Adrenal gland (tissue), 19 donors: Measurements from ENCODE around the gene TRIM47. TPM values are rescaled to one million over a fixed set of nuclear protein-coding genes. Genes with fewer than 3 reads are reported as not detected.

Source experiments
- DNase-seq, 7 donors: peaks; one replicate each; pipeline ENCODE4 v3.0.0-alpha.2; 2019 to 2020
- H3K27ac ChIP-seq, 5 donors: fragments of 200-600 bp; sonication (generic) in 4 of 5; 1 replicate in 3 of 5; 2 replicates in 2 of 5; pipeline versions ENCODE4 v1.5.1 to v1.8.0; 2016 to 2020; ENCODE audit warnings: mild to moderate bottlenecking in 1 of 5
- H3K27me3 ChIP-seq: fragments of 200-600 bp; 2 replicates; pipeline ENCODE4 v1.8.0; 2021
- H3K36me3 ChIP-seq, 2 donors: fragments of 200-600 bp; replicated peaks in 1 of 2; 1 replicate in 1 of 2; 2 replicates in 1 of 2; pipeline versions ENCODE4 v1.5.1 to v1.8.0; 2018 to 2022
- H3K4me1 ChIP-seq, 2 donors: fragments of 200-600 bp; replicated peaks in 1 of 2; 1 replicate in 1 of 2; 2 replicates in 1 of 2; pipeline versions ENCODE4 v1.5.1 to v1.8.0; 2018 to 2021
- H3K4me3 ChIP-seq, 4 donors: fragments of 200-600 bp; sonication (generic) in 3 of 4; one replicate each; pipeline ENCODE4 v1.5.1; 2016 to 2018
- H3K9me3 ChIP-seq, 3 donors: fragments of 200-600 bp; sonication (generic) in 1 of 3; replicated peaks in 1 of 3; 1 replicate in 2 of 3; 2 replicates in 1 of 3; pipeline versions ENCODE4 v1.5.1 to v1.8.0; 2016 to 2021
- CTCF ChIP-seq, 6 experiments: fragments of 450-650 bp in 4 of 6; fragments of 200-600 bp in 2 of 6; sonication (generic) in 1 of 6; IDR thresholded peaks; 1 replicate in 5 of 6; 2 replicates in 1 of 6; pipeline versions ENCODE4 v1.5.1 to v1.8.0; 2016 to 2021; ENCODE audit warnings: antibody characterized with exemption in 6 of 6, mild to moderate bottlenecking in 2 of 6, moderate library complexity in 1 of 6
- POLR2A ChIP-seq, 2 donors: fragments of 450-650 bp; IDR thresholded peaks; one replicate each; pipeline ENCODE4 v1.6.1; 2017; ENCODE audit warnings: antibody characterized with exemption in 2 of 2, mild to moderate bottlenecking in 2 of 2, moderate library complexity in 1 of 2
- WGBS, 4 donors: extraction: QIAGEN DNeasy Blood & Tissue Kit in 2 of 4; methylation state at CpG; one replicate each; pipeline versions ENCODE4 v1.1.5 to v1.1.7; 2013 to 2017; 5-methylcytosine and 5-hydroxymethylcytosine counted together
- intact Hi-C, 2 donors: fragments of 100-400 bp; cut with DNase I; formaldehyde crosslinking; loops; one replicate each; pipeline versions ENCODE4 v1.14.1 to v1.15.0; 2022 to 2023
- long read RNA-seq, 10 donors: library from polyadenylated mRNA in 3 of 10; unstranded in 2 of 10; stranded (forward) in 1 of 10; transcript quantifications; one replicate each; pipeline ENCODE4 v2.0.0 and lab custom pipeline, GENCODE V29; 2021 to 2026
- polyA plus RNA-seq, 3 donors: library from polyadenylated mRNA; stranded (reverse); fragments of 200-250 nt in 2 of 3; fragments of 350-450 nt in 1 of 3; fragmentation: Illumina TruSeq in 1 of 3; extraction: RNeasy Lipid Tissue Mini Kit (QIAGEN cat#74804) in 1 of 3; gene quantifications; one replicate each; pipeline ENCODE4 v1.2.3, GENCODE V29; 2013 to 2014
- total RNA-seq, 9 donors: library from RNA; depleted of rRNA in 4 of 9; stranded (reverse); fragments of >200 nt in 4 of 9; fragments of 120-200 nt in 1 of 9; fragmentation: NEBNext Ultra II Directional in 1 of 9; extraction: Animal tissue kit (Norgen Biotek cat#: 25700) in 1 of 9; gene quantifications; one replicate each; pipeline versions ENCODE4 v1.1.0 to v1.2.4, GENCODE V29; 2013 to 2023
- donor health status: healthy with polysubstance abuse.
- donor health status: Bipolar disorder and iron deficiency.
- donor health status: DM: yes; HTN: yes; CAD: no.
- donor health status: DM: no; HTN: no; CAD: no.
- donor health status: DM: no; HTN: no; CAD: no.
- donor health status: DM: yes; HTN: yes; CAD: no.

Gene TRIM47, protein sequence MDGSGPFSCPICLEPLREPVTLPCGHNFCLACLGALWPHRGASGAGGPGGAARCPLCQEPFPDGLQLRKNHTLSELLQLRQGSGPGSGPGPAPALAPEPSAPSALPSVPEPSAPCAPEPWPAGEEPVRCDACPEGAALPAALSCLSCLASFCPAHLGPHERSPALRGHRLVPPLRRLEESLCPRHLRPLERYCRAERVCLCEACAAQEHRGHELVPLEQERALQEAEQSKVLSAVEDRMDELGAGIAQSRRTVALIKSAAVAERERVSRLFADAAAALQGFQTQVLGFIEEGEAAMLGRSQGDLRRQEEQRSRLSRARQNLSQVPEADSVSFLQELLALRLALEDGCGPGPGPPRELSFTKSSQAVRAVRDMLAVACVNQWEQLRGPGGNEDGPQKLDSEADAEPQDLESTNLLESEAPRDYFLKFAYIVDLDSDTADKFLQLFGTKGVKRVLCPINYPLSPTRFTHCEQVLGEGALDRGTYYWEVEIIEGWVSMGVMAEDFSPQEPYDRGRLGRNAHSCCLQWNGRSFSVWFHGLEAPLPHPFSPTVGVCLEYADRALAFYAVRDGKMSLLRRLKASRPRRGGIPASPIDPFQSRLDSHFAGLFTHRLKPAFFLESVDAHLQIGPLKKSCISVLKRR
- 10 to 100 TPM in 7 of 9 donors, 1 to 10 TPM in 2; 2.8 to 66.1 (median 23.4) TPM for total RNA-seq
- polyA plus RNA-seq, result 10 to 100 TPM in 2 of 3 donors, 1 to 10 TPM in 1; 6.0 to 42.5 (median 36.5) TPM
- long read RNA-seq, donor 1, partial matches to known transcripts, result 0 of 2 reads
- long read RNA-seq, donor 1, other reads (novel, unspliced or antisense), result 0 of 2 reads
- long read RNA-seq, donor 2, partial matches to known transcripts, result 0 of 3 reads
- long read RNA-seq, donor 2, other reads (novel, unspliced or antisense), result 0 of 3 reads
- long read RNA-seq, donor 3, partial matches to known transcripts, result 0 of 2 reads
- long read RNA-seq, donor 3, other reads (novel, unspliced or antisense), result 0 of 2 reads
- long read RNA-seq, donor 4, partial matches to known transcripts, result 3 of 9 reads
- long read RNA-seq, donor 4, other reads (novel, unspliced or antisense), result 0 of 9 reads
- long read RNA-seq, donor 5, transcript TRIM47-201 (6 exons, 2,266 nt), result major isoform, 73 of 102 reads
- long read RNA-seq, donor 5, transcript TRIM47-204 (6 exons, 1,907 nt), result minor isoform, 11 of 102 reads
- long read RNA-seq, donor 5, partial matches to known transcripts, result 11 of 102 reads
- long read RNA-seq, donor 5, other reads (novel, unspliced or antisense), result 4 of 102 reads
- long read RNA-seq, donor 6, partial matches to known transcripts, result 3 of 6 reads
- long read RNA-seq, donor 6, other reads (novel, unspliced or antisense), result 0 of 6 reads
- long read RNA-seq, donor 7, result 0 reads
- long read RNA-seq, donor 8, partial matches to known transcripts, result 0 of 1 reads
- long read RNA-seq, donor 8, other reads (novel, unspliced or antisense), result 0 of 1 reads
- long read RNA-seq, donor 9, result 0 reads
- long read RNA-seq, donor 10, result 0 reads

GRCh38 chr17:75878174-75878998 lies at the start of gene TRIM47:
TSS of gene TRIM47 (minus strand) at chr17:75878581. CDS start at chr17:75878548, 33 bp downstream.
- H3K4me1 ChIP-seq, result peaks cover 16 to 37% of the 10 kb centered on the region in 2 donors
- peaks cover 0 to 8% of the 10 kb centered on the region in 2 donors for H3K36me3 ChIP-seq
- intact Hi-C loops, result no loop called here
- WGBS, 4 donors, result 1 to 3% (median 1%) methylated on average over 13 to 87 of the region's 87 CpGs
- no peaks in the 10 kb centered on the region for H3K9me3 ChIP-seq
- DNase-seq, result peak; percentile 61 to 69 (median 63)
- peak within 1 kb of the TSS in 4 of 5 donors; percentile 81 to 93 (median 86) for H3K27ac ChIP-seq
- no peaks in the 10 kb centered on the region for H3K27me3 ChIP-seq
- TF ChIP-seq POLR2A (IDR thresholded peaks at IDR 0.05) (peak; percentile 23 to 51), CTCF (IDR thresholded peaks at IDR 0.05) (peak in 2 of 6 experiments; percentile 10 to 45)
- H3K4me3 ChIP-seq, result peak within 1 kb of the TSS in 2 of 4 donors; percentile 33 to 95

DNA sequence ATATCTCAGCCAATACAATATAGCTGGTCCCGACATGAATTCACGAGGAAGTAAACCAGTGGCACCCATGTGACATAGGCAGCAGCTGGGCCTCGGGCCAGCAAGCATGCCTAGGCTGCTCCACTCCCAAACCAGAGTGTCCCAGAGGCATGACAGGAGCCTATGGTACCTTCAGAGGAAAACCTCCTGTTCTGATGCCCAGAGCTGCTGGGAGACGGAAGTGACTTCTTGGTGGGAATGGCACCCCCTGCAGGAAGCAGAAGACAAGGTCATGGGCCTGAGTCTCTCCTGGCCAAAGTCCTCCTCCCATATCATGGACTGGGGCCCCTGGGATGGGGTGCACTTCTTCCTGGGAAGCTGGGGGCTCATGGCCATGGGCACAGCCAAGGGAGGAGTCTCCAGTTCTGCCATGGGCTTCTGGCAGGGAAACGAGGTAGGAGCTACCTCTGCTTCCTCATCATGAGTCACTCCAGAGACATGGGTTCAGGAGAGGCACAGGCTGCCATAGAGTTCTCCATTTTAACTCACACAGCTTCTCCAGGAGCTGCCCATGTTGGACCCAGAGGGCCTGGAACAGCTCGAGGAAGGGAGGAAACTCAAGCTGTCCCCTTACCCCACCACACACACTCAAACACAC lies 49.0 kb upstream of the TRIM47 start:
- intact Hi-C loops, result no loop called here
- Histone ChIP-seq H3K9me3 (no peaks in the 10 kb centered on the region), H3K27ac (no peak overlapping the region), H3K4me1 (no peaks in the 10 kb centered on the region), H3K27me3 (no peaks in the 10 kb centered on the region), H3K36me3 (no peaks in the 10 kb centered on the region), H3K4me3 (no peak overlapping the region)
- TF ChIP-seq CTCF (IDR thresholded peaks at IDR 0.05), result peak in 3 of 6 experiments; percentile 13 to 16 (median 14)
- TF ChIP-seq POLR2A (IDR thresholded peaks at IDR 0.05), result no peak
- 72 to 78% (median 76%) methylated on average over 5 to 6 of the region's 6 CpGs for WGBS, 4 donors
- DNase-seq, result peak in 1 of 7 donors; percentile 19

DNA sequence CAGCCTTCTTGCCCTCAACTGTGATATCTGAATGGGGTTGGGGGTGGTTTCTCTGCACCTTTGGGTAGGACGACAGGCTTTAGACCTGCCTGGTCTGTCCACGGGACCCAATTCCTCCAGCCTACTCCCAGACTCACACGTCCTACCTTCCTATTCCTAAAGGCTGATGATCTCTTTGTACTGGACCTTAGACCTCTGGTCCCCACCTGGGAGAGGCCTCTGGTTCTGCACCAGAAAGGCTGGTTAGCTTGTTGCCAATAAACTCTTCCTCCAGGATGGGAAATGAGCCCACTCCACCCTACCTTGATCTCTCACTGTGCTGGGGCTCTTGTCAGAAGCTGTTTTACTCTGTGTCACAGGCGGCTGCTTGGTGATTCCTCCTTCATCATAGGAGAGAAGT lies 48.1 kb upstream of the TRIM47 start:
- Histone ChIP-seq H3K27me3 (no peaks in the 10 kb centered on the region), H3K4me3 (no peak overlapping the region), H3K4me1 (no peaks in the 10 kb centered on the region), H3K27ac (no peak overlapping the region), H3K9me3 (no peaks in the 10 kb centered on the region), H3K36me3 (no peaks in the 10 kb centered on the region)
- intact Hi-C loops, result no loop called here
- no peak for TF ChIP-seq POLR2A (IDR thresholded peaks at IDR 0.05)
- TF ChIP-seq CTCF (IDR thresholded peaks at IDR 0.05), result no peak
- DNase-seq, result no peak
- WGBS, 4 donors, result 92 to 97% (median 96%) methylated on average over 4 of the region's 4 CpGs
